CD4-positive, alpha-beta T cell treated with Interleukin-1 beta for 1 hour (primary cell): ENCODE results near the gene SOX5.
"Not testable (repeated sequence)": the region's sequence is repeated elsewhere in the genome, so short reads cannot be mapped to it uniquely, and the experiment has no call there.

Source experiments
- DNase-seq, 2 donors: peaks; one replicate each; pipeline ENCODE4 v3.0.0-alpha.2; 2020 to 2022

Gene SOX5

DNA sequence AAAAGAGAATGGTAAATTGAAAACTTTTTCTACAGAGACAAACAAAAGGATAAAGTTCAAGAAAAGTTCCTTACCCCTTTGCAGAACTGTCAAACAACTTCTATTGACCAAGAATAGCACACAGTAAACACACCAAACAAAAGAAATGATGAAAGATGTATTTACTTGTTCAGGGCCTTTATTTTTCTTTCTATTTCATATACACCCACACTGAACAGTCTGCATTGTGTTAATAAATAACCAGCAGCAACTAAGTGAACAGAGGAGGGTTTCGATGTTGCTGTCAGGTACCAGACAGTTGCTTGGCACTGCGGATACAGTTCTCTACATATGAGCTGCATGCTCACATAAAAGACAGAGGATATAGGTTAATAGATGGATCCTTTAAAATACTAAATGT lies 122.1 kb downstream of the SOX5 start:
- DNase-seq, result no peak

DNA sequence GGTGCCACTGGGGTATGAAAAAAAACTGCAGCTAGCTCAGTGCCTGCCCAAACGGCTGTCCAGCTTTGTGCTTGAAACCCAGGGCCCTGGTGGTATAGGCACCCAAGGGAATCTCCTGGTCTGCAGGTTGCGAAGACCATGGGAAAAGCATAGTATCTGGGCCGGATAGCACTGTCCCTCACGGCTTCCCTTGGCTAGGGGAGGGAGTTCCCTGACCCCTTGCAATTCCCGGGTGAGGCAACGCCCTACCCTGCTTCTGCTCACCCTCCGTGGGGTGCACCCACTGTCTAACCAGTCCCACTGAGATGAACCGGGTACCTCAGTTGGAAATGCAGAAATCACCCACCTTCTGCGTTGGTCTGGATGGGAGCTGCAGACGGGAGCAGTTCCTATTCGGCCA lies 124.3 kb downstream of the SOX5 start:
- not testable (repeated sequence) for DNase-seq

DNA sequence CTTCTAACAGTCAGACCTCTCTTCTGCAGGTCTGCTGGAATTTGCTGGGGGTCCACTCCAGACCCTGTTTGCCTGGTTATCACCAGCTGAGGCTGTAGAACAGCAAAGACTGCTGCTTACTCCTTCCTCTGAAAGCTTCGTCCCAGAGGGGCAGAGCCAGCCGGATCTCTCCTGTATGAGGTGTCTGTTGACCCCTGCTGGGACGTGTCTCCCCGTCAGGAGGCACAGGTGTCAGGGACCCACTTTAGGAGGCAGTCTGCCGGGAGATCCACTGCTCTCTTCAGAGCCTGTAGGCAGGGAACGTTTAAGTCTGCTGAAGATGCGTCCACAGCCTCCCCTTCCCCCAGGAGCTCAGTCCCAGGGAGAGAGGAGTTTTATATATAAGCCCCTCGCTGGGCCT lies 125.1 kb downstream of the SOX5 start:
- no peak for DNase-seq

DNA sequence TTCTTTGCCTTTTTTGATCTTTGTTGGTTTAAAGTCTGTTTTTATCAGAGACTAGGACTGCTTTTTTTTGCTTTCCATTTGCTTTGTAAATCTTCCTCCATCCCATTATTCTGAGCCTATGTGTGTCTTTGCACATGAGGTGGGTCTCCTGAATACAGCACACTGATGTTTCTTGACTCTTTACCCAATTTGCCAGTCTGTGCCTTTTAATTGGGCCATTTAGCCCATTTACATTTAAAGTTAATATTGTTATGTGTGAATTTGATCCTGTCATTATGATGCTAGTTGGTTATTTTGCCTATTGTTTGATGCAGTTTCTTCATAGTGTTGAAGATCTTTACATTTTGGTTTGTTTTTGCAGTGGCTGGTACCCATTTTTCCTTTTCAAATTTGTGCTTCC lies 126.6 kb downstream of the SOX5 start:
- DNase-seq, result not testable (repeated sequence)

DNA sequence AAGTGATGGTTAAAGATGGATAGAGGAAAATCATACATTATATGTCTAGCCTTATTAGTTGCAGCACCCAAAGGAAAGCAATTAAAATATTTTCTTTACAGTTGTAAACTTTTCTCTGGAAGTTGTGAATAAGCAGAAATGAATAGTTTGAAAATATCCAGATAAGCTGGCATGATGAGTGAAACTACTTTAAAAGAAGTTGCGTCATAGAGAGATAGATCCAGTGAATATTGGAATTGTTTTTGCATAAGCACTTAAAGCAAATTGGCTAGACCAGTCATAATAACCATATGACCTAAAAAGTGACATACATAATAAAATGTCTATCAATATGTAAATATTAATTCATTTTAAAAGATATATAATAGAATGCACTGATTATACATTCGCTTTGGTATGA lies 132.1 kb downstream of the SOX5 start:
- DNase-seq, result no peak

DNA sequence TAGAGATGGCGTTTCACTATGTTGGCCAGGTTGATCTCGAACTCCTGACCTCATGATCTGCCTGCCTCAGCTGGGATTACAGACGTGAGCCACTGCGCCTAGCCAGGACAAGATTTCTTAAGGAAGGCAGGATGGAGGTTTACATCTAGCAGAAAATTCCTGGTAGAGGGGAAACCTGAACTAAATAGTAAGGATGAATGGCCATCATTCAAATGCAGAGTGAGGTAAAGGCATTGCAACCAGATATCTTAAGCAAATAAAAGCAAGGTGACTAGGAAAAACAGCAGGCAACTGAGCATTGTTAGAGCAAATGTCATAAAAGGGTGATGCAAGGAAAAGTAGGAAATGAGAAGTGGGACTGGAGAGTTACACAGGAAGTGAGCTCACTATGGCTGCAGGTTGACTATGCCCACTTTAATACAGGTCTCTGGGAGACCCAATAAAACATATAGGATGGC lies 133.0 kb downstream of the SOX5 start:
- no peak for DNase-seq

DNA sequence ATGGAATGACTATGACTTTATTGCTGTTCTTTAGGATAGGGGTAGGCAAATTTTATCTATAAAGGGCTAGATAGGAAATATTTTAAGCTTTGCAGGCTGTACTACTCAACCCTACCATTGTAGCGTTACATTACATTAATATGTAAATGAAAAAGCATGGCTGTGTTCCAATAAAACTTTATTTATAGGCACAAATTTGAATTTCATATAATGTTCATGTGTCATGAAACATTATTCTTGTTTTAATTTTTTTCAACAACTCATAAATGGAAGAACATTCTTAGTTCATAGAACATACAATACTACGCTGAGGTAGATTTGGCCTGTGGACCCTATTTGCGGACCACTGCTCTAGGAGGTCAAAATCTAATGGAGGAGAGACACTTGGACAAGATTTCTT lies 133.7 kb downstream of the SOX5 start:
- DNase-seq, result no peak

DNA sequence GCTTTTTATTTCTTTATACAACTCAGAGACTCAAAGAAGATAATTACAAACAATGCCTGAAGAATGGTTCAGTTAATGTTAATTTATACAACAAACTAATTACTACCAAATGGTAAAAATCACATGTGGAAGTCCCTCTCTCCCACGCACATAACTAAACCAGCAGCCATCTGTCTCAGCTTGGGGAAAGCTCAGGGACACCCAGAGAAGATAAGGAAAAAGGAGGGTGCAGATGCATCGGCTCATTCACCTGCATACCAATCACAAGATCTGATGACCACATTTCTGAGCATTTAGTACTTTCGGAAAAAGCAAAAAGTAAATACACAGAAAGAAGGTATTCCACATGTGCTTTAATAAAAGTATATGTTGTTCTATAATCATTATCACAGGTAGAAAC lies 136.3 kb downstream of the SOX5 start:
- no peak for DNase-seq

DNA sequence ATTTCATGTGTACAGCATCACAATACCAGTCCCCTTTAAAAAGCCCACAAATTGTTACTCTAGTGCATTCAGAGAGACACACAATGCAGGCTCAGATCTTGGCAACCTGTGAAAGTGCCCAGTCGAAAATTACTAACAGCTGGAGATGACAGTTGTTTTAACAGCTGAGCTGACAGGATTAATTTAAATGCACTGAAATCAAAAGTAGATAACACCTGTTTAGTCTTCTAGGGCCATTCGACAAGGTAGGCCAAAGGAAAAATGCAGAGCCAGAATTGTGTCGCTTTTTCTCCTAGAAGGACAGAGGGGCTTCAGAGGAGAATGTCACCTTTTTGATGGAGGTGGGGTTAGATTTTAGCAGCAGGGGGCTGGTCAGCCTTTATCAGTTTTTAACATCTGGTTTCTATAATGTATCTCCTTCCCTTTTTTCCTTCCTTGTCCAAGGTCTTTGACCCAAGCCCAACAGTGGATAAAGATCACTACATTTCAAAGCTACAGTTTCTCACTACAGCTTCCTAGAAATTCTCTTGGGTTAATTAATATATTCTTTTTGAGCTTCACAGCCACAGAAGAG lies 139.1 kb downstream of the SOX5 start:
- DNase-seq, result no peak

DNA sequence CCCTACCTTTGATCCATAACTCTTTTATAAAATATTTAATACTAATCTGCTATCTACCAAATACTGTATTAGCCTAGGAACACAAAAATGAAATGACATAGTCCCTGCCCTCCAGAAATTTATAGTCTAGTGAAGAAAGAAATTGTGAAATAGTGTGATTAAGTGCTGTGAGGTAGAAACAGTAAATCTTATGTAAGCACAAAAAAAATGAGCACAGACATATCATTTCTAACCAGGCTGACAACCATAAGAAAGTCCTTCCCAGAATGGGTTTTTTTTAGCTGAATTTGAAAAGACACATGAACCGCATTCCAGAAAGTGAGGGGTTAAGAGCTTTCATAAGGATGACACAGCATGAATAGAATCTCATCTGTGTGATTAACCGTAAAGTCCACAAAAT lies 145.9 kb downstream of the SOX5 start:
- DNase-seq, result no peak

DNA sequence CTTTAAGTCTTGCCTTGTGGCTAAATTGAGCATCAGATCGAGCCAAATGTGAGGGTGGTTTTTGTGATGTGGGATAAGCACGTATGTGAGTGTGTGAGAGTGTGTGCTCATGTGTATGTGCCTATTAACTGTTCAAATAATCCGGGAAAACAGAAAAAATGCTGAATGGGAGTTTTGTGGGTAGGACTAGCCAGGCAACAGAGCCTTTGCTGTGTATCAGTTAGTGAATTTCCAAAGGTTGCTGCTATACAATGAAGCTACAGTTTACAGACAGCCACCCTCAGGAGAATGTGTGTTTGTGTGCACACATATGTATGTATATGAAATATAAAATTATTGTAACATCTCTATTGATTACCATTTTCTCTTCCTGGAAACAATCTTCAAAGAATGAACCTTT lies 154.0 kb downstream of the SOX5 start:
- no peak for DNase-seq

DNA sequence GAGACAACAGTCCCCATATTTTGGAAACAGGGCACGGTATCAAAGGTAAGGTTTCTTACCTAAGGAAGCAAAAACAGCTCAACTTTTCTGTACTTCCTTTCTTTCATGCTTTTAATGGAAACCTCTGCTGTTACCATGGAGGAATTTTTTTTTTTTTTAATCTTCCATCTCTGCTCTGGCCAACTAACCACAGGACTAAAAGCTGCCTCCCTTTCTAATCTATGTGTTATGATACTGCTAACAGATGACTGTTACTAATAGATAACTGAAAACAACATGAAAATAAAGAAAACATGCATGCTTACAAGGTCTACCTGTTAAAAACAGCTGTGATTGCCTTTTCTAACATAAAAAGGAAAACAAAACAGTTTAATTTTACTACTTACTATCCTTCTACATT lies 168.4 kb downstream of the SOX5 start:
- no peak for DNase-seq

DNA sequence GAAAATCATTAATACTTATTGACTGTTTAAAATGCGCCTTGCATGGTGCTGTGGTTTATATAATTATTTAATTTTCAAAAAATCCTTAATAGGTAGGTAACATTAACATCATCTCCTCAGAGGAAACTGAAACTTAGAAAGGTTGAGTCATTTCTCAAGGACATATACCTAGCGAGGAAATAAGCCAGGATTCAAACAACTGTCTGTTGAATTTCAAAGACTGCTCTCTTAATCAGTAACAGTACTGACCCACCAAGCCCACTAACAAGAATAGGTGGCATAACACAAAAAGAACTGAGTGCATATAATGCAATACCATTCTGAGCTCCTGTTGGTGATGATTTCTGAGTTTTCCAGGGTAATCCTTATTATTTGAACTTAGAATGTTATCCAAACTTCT lies 174.3 kb downstream of the SOX5 start:
- DNase-seq, result no peak

DNA sequence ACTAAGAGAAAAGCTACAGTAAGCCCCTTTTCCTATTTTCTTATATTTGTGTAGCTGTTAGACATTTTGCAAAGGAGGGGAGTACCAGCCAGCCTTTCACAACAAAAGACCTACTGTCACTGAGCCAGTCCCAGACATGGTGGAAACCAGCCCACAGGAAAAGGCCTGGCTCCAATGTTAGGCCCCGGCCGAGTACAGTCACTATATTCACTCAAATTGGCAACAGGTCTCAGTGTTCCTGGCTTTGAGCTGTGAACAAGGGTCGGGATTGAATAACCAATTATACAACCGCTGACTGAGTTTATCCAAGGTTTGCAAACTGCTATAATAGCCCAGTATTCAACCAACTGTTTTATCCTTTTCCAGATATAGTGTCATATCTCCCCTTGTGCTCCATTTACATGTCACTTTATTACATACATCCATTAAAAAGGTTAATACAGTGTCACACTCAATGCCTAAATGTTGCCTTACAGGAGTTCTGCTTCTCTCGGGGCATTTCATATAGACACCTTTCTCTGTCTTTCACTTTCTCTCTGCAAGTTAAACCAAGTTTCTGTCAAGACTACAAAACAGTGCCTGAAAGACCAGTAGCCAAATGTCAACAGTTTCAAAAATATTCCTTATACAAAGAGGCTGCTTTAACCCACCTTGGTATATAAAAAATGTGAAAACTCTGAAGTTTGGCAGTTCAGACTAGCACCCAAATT lies 178.1 kb downstream of the SOX5 start:
- DNase-seq, result no peak

DNA sequence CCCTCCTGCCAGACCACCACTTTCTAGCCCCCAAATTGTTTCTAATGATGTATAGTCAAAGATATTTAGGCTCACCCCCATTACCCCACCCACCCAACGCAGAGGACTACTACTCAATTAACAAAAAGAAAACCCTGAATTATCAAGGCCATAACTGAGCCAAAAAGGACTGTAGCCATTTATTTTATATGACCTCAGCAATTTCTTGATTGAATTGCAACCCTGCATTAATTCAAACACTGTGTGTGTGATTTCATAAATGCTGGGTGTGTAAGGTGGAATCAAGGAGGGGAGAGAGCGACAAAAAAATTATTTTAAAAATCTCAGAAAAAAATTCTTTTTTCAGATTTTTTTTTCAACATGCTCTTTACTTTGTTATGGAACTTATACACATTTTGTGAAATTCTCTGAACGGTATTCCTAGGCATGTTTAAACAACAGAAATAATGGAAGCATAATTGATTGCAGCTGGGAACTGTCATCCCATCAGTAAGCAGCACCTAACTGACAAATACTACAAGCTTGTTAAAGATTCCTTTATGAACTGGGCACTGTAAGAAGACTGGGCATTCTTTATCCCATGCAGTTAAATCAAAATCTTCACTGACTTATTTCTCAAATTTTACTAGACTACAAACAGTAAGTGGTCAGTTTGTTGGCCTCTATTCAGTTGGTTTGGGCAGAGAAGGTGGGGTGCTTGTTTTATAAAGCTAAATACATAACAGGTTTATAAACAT lies 179.1 kb downstream of the SOX5 start:
- no peak for DNase-seq

DNA sequence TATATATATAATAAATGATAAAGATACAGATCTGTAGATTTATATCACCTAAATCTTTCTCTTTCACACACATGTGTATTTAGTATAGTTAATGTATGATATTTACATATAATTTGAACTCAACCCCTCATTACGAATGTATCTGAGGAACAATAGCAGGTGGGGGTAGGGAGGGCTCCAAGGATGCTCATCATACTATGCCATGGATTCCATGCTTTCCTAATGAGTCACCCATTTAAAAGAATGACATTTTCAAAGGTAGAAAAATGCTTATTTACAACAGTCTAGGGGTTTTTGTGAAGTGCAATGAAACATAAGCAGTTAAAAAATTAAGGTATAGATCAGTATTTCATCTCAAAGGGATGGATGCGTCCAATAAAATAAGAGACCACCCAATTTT lies 181.6 kb downstream of the SOX5 start:
- no peak for DNase-seq

DNA sequence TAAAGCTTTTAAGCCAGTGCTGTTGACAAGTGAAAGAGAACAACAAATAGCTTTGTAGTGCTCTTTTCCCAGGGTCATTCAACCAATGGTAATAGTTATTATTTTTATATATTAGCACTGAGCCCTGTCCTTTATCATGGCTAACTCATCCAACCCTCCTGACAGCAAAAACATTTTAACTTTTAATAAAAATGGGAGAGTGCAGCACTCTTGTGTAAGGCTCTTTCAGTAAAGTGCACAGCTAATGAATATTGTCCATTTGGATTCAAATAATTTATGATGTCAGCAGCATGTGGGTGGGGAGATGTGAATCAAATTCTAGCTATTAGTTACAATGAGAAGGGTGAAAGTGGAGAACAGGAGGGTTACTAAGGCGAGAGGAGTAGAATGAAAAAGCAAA lies 185.7 kb downstream of the SOX5 start:
- DNase-seq, result no peak

DNA sequence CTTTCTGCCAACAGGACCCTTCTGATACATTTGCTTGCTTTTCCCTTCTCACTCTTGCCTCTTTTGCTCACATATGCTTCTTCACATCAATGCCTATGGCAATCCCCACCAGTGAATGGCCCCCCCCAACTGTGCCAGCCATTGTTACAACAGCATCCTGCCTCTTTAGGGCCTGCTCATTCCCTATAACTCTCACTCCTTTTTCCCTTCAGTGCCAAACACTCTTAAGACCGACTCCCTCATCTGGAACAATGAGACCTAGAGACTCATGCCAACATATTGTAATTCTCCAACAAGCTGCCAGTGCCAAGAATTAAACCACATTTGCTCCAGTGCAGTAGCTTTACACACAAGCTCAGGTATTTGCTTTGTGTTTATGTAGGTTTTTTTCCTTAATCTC lies 189.0 kb downstream of the SOX5 start:
- DNase-seq, result no peak

DNA sequence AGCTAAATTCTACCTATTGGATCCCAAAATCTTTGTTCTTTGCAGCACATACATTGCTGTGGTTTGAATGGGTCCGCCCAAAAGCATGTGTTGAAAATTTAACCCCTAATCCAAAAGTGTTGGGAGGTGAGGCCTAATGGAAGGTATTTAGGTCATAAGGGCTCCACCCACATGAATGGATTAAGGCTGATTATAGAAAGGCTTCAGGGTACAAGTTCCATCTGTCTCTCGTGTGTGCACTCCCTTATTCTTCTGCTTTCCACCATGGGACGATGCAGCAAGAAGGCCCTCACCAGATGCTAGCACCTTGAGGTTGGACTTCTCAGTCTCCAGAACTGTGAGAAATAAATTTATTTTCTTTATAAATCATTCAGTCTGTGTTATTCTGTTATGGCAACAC lies 190.9 kb downstream of the SOX5 start:
- no peak for DNase-seq

DNA sequence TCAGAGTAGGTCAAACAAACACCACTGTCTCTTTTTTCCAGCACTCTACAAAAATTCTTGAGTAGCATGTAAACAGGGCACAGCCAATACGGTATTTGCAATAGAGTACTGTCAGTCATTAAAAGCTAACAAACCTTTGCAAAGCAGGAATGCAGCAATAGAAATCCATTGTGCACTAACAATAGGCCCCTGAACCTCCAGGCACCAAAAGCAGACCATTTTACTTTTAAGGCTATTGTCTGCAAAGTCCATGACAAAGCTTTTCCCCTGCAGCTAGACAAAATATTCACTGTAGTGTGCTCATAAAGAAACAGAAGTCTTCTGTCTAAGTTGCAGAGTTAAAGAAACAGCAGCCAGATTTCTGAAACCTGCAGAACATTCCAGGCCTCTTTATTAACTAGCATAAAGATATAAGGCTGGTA lies 191.9 kb downstream of the SOX5 start:
- DNase-seq, result no peak

DNA sequence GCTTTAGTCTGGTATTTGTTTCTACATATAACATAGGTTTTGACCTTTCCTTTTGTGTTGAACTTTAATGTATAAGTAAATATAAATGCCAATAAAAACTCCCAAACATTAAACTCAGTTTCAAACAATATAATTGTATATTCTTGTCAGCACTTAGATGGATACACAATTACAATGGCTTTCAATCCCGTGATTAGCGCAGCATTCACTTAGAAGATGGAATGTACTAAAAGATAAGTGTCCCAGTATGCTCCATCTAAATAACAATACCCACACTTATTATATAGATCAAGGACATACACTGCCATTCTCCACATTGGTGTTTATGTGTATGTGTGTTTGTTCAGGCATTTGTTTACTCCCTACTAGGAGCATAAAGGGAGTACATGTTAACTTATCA lies 193.1 kb downstream of the SOX5 start:
- no peak for DNase-seq

DNA sequence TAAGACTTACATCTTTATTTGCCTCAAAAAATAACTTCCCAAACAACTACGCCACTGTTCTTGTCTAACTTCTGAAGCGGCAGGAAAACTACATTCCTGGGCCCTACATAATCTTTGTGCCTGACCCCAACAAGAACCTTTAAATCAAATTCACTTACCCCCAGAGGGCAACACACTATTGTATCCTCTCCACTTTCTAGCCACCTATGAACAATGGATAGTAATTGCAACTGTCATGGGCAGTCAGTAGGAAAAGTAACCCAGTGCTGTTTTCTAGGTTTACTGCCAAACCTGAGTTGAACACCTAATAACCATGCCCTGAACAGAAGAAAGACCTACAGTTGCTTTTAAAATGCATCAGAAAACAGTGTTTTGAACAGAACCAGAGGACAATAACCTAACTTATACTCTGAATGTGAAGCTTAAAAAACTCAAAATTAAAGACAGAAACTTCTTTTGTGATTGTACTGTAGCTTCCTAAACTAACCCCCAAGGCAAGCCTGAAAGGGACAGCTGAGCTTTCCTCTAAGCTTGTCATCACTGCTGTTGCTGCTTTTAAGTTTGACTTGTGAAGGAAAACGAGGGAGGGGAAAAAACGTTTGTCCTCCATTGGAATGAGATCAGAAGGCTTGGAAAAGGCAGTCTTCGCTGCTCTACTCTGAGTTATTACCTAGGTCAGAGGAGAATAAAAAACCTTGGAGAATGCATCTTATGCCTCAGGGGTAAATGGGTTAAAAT lies 195.7 kb downstream of the SOX5 start:
- DNase-seq, result no peak

DNA sequence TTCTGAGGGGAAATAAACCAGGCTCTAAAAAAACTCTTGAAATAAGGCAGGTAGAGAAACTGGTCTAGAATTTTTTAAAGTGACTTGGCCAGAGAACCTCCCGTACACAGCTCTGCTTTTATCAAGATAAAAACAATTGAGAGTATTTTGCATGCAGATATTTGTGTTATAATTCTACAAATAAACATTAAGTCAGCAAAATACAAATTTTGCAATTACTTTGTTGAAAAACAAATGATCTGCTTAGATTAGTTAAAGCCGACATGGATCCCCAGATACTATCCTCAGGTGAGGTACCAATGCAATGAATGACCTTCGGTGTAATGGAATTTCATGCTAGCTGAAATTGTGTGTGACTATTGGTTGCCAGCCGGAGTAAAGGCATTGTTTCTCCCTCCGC lies 197.2 kb downstream of the SOX5 start:
- DNase-seq, result no peak

DNA sequence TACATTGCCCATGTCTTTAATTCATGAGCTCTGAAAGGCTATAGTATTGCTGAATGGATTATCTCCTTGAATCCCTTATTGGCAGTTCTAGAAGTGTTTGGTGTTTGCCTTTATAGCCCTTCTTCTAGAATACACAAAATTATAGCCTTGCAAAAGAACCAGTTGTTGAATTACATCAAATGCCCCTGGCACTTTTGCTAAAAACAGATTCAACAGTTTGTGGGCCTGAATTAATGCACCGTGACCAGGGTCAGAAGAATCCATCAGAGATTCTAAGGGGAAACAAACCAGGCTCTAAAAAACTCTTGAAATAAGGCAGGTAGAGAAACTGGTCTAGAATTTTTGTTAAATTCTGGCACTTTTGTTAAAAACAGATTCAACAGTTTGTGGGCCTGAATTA lies 197.8 kb downstream of the SOX5 start:
- no peak for DNase-seq
